HepG2 (cell line): Measurements from ENCODE around the gene HNRNPM. TPM values are rescaled to one million over a fixed set of nuclear protein-coding genes. Genes with fewer than 3 reads are reported as not detected.

ENCODE experiments used
- GATA4 ChIP-seq: sonication (generic); IDR thresholded peaks from 2 replicates; pipeline ENCODE4 v1.6.1; 2016; ENCODE audit warnings: antibody characterized with exemption, low read depth, borderline replicate concordance
- GZF1 ChIP-seq: sonication (generic); formaldehyde crosslinking; IDR thresholded peaks from 2 replicates; pipeline ENCODE4 v1.5.1; 2020; ENCODE audit warnings: mild to moderate bottlenecking, missing genetic modification reagents
- HMG20B ChIP-seq: conservative IDR thresholded peaks from 2 replicates; pipeline ENCODE4 v1.6.1; 2016; ENCODE audit warnings: missing genetic modification reagents, missing compliant biosample characterization
- HNRNPH1 ChIP-seq: fragments of 200-400 bp; formaldehyde crosslinking; optimal IDR thresholded peaks from 2 replicates; pipeline ENCODE3; 2017; ENCODE audit warnings: mild to moderate bottlenecking, low read depth, low read length
- KLF12 ChIP-seq: sonication (generic); formaldehyde crosslinking; IDR thresholded peaks from 2 replicates; pipeline ENCODE4 v1.4.0; 2020; ENCODE audit warnings: missing genetic modification reagents, borderline replicate concordance
- MZF1 ChIP-seq: sonication (generic); formaldehyde crosslinking; IDR thresholded peaks from 2 replicates; pipeline ENCODE4 v1.8.1; 2023; ENCODE audit warnings: mild to moderate bottlenecking, missing genetic modification reagents, borderline replicate concordance
- NFATC3 ChIP-seq: sonication (generic); formaldehyde crosslinking; IDR thresholded peaks from 2 replicates; pipeline ENCODE4 v1.5.1; 2020; ENCODE audit warnings: mild to moderate bottlenecking, missing genetic modification reagents
- PAF1 ChIP-seq: IDR thresholded peaks from 2 replicates; pipeline ENCODE4 v1.6.1; 2016; ENCODE audit warnings: missing genetic modification reagents, missing compliant biosample characterization
- PBX3 ChIP-seq: sonication (generic); formaldehyde crosslinking; IDR thresholded peaks from 2 replicates; pipeline ENCODE4 v1.8.1; 2023; ENCODE audit warnings: missing genetic modification reagents, inconsistent platforms, borderline replicate concordance
- PHF5A ChIP-seq: IDR thresholded peaks from one replicate; pipeline ENCODE4 v1.6.1; 2018; ENCODE audit warnings: low read depth, missing genetic modification reagents; ENCODE audit not compliant: unreplicated experiment
- PITX1 ChIP-seq: sonication (generic); formaldehyde crosslinking; IDR thresholded peaks from 2 replicates; pipeline ENCODE4 v1.5.1; 2020; ENCODE audit warnings: mild to moderate bottlenecking, missing genetic modification reagents
- RFXAP ChIP-seq: sonication (generic); formaldehyde crosslinking; IDR thresholded peaks from 2 replicates; pipeline ENCODE4 v1.4.0; 2020; ENCODE audit warnings: missing genetic modification reagents, borderline replicate concordance
- SOX6 ChIP-seq, 2 experiments: fragments of 450-650 bp in 1 of 2; sonication (generic) in 1 of 2; formaldehyde crosslinking in 1 of 2; IDR thresholded peaks; 2 replicates each; pipeline versions ENCODE4 v1.4.0 to v1.6.1; 2017 to 2020; ENCODE audit warnings: antibody characterized with exemption in 1 of 2, mild to moderate bottlenecking in 1 of 2, missing genetic modification reagents in 1 of 2
- ZBTB34 ChIP-seq: sonication (generic); formaldehyde crosslinking; IDR thresholded peaks from 2 replicates; pipeline ENCODE4 v1.8.0; 2022; ENCODE audit warnings: mild to moderate bottlenecking, missing genetic modification reagents
- ZGPAT ChIP-seq: IDR thresholded peaks from 2 replicates; pipeline ENCODE4 v1.6.1; 2016; ENCODE audit warnings: mild to moderate bottlenecking
- ZNF317 ChIP-seq: sonication (generic); formaldehyde crosslinking; IDR thresholded peaks from 2 replicates; pipeline ENCODE4 v1.5.0; 2020; ENCODE audit warnings: mild to moderate bottlenecking, missing genetic modification reagents
- ZNF563 ChIP-seq: sonication (generic); formaldehyde crosslinking; IDR thresholded peaks from 2 replicates; pipeline ENCODE4 v1.8.0; 2022; ENCODE audit warnings: mild to moderate bottlenecking, moderate library complexity, missing genetic modification reagents
- ZNF724P ChIP-seq: sonication (generic); formaldehyde crosslinking; IDR thresholded peaks from 2 replicates; pipeline ENCODE4 v1.8.0; 2022; ENCODE audit warnings: missing genetic modification reagents, borderline replicate concordance
- ZNF761 ChIP-seq: sonication (generic); formaldehyde crosslinking; conservative IDR thresholded peaks from 2 replicates; pipeline ENCODE4 v1.4.0; 2020; ENCODE audit warnings: mild to moderate bottlenecking, missing genetic modification reagents
- ZSCAN22 ChIP-seq: sonication (generic); formaldehyde crosslinking; IDR thresholded peaks from 2 replicates; pipeline ENCODE4 v1.4.0; 2020; ENCODE audit warnings: mild to moderate bottlenecking, missing genetic modification reagents
- ZSCAN9 ChIP-seq: IDR thresholded peaks from 2 replicates; pipeline ENCODE4 v1.6.1; 2016; ENCODE audit warnings: borderline replicate concordance
- polyA plus RNA-seq, 8 experiments: library from polyadenylated mRNA; depleted of rRNA in 3 of 8; stranded (reverse) in 7 of 8; unstranded in 1 of 8; fragments of >200 nt; fragmentation: Illumina TruSeq in 4 of 8; extraction: Trizol in 4 of 8; gene quantifications; 2 replicates each; pipeline versions ENCODE4 v1.2.1 to v1.2.3, GENCODE V29; 2011 to 2016; ENCODE audit warnings: low read depth in 4 of 8, missing spikeins in 1 of 8, mixed read lengths in 1 of 8; ENCODE audit not compliant: insufficient read depth in 1 of 8
- total RNA-seq, 5 experiments: library from RNA; depleted of rRNA; stranded (reverse); fragments of >200 nt; fragmentation: Illumina TruSeq; extraction: Trizol; gene quantifications; 2 replicates each; pipeline ENCODE4 v1.2.3, GENCODE V29; 2016; ENCODE audit warnings: low read depth in 1 of 5
- TF ChIP-seq, protein P1 (sequence below): sonication (generic); formaldehyde crosslinking; IDR thresholded peaks from 2 replicates; pipeline ENCODE4 v1.5.0; 2020; ENCODE audit warnings: missing genetic modification reagents, mild to moderate bottlenecking, borderline replicate concordance
- TF ChIP-seq, protein P2 (sequence below): sonication (generic); formaldehyde crosslinking; IDR thresholded peaks from 2 replicates; pipeline ENCODE4 v1.5.1; 2020; ENCODE audit warnings: mild to moderate bottlenecking, missing genetic modification reagents, moderate library complexity

Gene HNRNPM
- total and polyA plus RNA-seq, 2 of the 13 experiments (the other 11 are each of a cell fraction or from before 2014, with no cell fraction given): 56.7 to 102 TPM

- TF ChIP-seq ZNF761 (CRISPR knock-in tag): 0 out of 2 replicates have a peak, but pooled peaks have one; percentile 54
- TF ChIP-seq ZGPAT: peak; percentile 77; the same call in 1 of the 2 replicates
- no peak for TF ChIP-seq PAF1 (CRISPR knock-in tag)
- TF ChIP-seq ZSCAN9 (CRISPR knock-in tag): no peak
- TF ChIP-seq HMG20B (CRISPR knock-in tag): no peak
- peak; percentile 63; the same call in 1 of the 2 replicates for TF ChIP-seq RFXAP (CRISPR knock-in tag)
- no peak for TF ChIP-seq PHF5A (CRISPR knock-in tag)
- peak; percentile 93; the same call in 1 of the 2 replicates for TF ChIP-seq ZNF724P (CRISPR knock-in tag)
- peak; percentile 44; the same call in 1 of the 2 replicates for TF ChIP-seq GATA4
- 0 out of 2 replicates have a peak, but pooled peaks have one; percentile 44 for TF ChIP-seq PBX3 (CRISPR knock-in tag)
- TF ChIP-seq MZF1 (CRISPR knock-in tag): no peak
- TF ChIP-seq KLF12 (CRISPR knock-in tag): peak; percentile 99
- no peak for TF ChIP-seq ZNF317 (CRISPR knock-in tag)
- no peak for TF ChIP-seq NFATC3 (CRISPR knock-in tag)
- no peak for TF ChIP-seq SOX6 (IDR thresholded peaks at IDR 0.05)
- TF ChIP-seq SOX6 (CRISPR knock-in tag; IDR thresholded peaks at IDR 0.05): peak; percentile 42; the same call in 1 of the 2 replicates
- TF ChIP-seq PITX1: 0 out of 2 replicates have a peak, but pooled peaks have one; percentile 19
- TF ChIP-seq, protein P1, sequence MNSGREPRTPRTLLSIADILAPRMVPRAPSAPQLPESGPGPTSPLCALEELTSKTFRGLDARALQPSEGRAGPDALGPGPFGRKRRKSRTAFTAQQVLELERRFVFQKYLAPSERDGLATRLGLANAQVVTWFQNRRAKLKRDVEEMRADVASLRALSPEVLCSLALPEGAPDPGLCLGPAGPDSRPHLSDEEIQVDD (CRISPR knock-in tag): peak; percentile 30; the same call in 1 of the 2 replicates
- peak; percentile 22; the same call in 1 of the 2 replicates for TF ChIP-seq ZNF563
- TF ChIP-seq HNRNPH1: no peak
- TF ChIP-seq ZSCAN22: no peak
- no peak for TF ChIP-seq GZF1 (CRISPR knock-in tag)
- TF ChIP-seq ZBTB34 (CRISPR knock-in tag): no peak
- TF ChIP-seq, protein P2, sequence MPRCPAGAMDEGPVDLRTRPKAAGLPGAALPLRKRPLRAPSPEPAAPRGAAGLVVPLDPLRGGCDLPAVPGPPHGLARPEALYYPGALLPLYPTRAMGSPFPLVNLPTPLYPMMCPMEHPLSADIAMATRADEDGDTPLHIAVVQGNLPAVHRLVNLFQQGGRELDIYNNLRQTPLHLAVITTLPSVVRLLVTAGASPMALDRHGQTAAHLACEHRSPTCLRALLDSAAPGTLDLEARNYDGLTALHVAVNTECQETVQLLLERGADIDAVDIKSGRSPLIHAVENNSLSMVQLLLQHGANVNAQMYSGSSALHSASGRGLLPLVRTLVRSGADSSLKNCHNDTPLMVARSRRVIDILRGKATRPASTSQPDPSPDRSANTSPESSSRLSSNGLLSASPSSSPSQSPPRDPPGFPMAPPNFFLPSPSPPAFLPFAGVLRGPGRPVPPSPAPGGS (CRISPR knock-in tag): no peak; the same call in 1 of the 2 replicates
Observed at GRCh38 chr19:8513687-8514504, 69.1 kb downstream of the HNRNPM start, which contains the start of gene ZNF414 (continued).
